ENCODE data around the gene AK9.
"Not testable (repeated sequence)": the region's sequence is repeated elsewhere in the genome, so short reads cannot be mapped to it uniquely, and the experiment has no call there.

The AK9 gene

DNA sequence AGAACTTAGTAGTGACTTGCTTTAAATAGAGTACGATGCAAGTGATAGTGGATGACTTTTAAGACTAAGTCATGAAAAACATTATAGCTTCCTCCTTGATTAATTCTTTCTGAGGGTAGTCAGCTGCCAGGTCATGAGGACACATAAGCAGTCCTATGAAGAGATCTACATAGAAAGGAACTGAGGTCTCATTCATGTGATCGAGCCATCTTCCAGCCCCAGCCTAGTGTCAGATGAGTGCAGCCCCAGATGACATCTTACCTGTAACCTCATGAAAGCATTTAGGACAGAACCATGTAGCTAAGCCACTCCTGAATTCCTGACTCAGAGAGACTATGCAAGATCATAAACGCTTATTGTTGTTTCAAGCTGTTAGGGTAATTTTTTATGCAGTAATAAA lies 67.7 kb downstream of the AK9 start:
- no peak for DNase-seq

- no peak for DNase-seq
Measured at GRCh38 chr6:109612268-109612667, 78.7 kb downstream of the AK9 start.

- no peak for DNase-seq
Measured at GRCh38 chr6:109611502-109611901, 79.5 kb downstream of the AK9 start.

DNA sequence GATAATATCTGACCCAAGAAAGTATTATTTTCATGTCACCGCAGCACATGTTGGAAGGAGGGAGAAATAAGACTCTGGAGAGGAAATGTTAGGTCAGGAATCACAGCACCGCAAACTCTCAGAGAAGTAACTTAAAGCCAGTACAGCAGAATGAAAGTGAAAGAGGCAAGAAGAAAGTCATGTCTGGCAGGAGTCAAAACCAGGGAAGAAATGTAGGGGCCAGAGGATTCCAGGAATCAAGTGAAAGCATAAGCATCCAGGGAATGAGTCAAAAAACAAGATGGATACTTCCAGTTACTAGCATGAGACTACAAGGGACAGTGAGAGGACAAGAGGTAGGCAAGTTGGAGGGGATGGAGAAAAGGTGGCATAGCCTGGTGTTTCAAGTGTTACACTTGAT lies 80.4 kb downstream of the AK9 start:
- DNase-seq, result no peak

DNA sequence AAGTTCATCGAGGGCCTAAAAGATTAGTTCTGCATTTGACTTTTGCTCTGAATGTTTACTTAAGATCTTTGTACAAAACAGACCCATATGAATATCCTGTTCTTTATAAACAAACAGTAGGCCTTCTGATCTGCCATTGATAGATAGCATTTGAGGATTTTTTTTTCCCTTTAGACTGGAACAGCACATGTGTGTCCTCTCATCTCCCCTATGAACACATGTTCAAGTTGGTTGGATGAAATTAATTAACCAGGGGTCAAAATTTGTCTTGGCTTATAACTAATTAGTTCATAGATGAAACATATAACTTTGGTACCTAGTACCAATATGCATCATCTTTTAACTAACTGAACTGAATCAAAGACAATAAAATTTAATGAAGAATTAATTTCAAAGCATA lies 81.3 kb downstream of the AK9 start:
- no peak for DNase-seq

DNA sequence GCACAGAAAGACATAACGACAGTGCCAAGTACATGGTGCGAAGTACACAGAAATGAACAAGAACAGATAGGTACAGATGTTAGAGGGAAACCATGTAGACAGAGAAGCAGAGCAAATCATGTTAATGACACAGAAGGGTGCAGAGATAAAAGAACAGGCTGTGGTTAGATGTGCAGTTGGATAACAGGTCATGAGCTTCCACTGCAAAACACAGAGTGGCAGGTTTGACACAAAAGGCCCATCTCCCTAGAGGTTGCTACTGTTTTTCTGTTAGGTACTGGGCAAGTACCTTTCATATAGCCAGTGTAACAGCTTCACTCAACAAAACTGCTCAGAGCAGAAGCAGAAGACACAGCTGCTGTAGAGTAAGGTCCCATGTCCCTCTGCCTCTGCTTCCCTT lies 84.6 kb downstream of the AK9 start:
- no peak for DNase-seq

GRCh38 chr6:109595998-109596397 lies 95.0 kb downstream of the AK9 start:
- no peak for DNase-seq

- no peak for DNase-seq
Measured at GRCh38 chr6:109580519-109580918, 110.5 kb downstream of the AK9 start.

- DNase-seq, result no peak
Measured at GRCh38 chr6:109579361-109579760, 111.6 kb downstream of the AK9 start.

- DNase-seq, result not testable (repeated sequence)
Measured at GRCh38 chr6:109569901-109570300, 121.1 kb downstream of the AK9 start.

DNA sequence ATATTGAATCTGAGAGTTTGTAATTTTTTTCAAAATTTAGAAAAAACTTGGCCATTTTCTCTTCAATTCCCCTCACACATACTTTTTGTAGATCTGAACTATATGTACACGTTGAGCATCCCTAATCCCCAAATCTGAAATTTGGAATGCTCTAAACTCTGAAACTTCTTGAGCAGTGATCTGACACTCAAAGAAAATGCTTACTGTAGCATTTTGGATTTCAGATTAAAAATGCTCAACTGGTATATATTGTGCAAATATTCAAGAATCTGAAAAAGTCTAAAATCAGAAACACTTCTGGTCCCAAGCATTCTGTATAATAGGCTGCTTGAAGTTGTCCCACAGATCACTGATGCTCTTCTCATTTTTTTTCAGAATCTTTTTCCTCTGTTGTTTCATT lies 129.2 kb downstream of the AK9 start:
- DNase-seq, result no peak

DNA sequence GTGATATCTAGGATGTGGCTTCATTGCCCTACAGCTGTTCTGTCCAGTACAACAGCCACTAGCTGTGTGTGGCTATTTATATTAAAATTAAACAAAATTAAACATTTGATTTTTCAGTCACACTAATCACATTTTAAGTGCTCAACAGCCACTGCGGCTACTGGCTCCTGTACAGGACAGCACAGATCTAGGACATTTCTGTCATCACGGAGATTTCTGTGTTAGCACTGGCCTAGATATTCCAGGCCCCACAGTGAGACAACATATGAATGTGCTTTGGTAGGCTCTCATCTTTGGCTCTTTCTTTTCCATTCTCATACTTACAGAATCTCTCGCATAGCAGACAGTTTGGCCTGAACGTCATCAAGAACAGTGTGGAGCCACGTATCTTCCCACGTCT lies 159.6 kb downstream of the AK9 start:
- no peak for DNase-seq

GRCh38 chr6:109527989-109528388 lies 163.0 kb downstream of the AK9 start:
- no peak for DNase-seq

DNA sequence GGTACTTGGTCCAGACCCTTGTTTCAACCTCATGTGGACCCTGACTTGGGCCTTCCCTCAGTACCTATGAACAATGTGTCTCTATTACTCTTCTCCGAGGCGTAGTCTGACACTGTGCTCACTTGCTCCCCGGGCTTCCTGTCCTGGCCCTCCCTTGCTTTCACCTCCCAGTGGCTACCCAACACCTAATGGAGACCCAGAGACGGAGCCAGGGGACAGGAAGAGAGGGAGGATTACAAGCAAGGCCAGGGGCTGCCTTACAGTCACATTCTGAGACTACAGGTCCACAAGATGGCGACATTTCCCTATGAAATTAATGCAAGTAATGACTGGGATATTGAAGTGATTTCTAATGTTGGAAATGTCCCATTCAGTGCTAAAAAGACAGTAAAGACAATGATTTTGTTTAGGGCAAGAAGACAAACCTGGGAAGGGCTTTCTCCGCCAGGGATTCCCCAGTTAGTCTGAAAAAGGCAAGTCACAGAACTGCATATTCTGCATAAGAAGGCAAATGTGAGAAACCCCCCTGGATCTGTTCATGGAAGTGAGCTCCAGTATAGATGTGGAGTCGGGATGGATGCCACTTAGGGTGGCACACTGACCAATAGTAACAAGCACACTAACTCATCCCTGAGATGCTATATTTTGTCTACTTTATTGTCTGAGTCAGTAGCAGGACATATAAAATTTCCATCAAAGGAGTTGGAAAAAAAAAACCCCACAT lies 163.9 kb downstream of the AK9 start:
- DNase-seq, result peak in 3 of 4 experiments; percentile 1 to 6 (median 5)

- no peak for DNase-seq
Measured at GRCh38 chr6:109524129-109524528, 166.9 kb downstream of the AK9 start.

DNA sequence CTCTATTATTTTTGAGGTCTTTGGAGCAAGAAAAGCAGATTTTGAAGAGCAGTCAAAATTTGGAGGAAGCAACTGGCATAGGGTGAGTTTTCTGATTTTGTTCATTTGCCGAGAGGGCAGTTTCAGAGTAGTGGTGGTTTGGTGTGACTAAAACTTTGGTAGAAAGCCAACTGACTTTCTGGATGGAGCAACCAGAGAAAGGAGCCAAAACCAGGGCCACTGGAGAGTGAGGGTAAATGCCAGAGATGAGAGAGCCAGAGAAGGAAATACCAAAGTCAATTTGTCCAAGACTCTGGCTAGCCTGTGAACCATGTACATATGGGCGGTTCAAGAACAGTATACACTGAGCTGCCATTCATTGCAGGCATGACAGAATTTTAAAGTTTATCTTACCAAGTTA lies 167.5 kb downstream of the AK9 start:
- no peak for DNase-seq

GRCh38 chr6:109521080-109521479 lies 169.9 kb downstream of the AK9 start:
- no peak for DNase-seq

DNA sequence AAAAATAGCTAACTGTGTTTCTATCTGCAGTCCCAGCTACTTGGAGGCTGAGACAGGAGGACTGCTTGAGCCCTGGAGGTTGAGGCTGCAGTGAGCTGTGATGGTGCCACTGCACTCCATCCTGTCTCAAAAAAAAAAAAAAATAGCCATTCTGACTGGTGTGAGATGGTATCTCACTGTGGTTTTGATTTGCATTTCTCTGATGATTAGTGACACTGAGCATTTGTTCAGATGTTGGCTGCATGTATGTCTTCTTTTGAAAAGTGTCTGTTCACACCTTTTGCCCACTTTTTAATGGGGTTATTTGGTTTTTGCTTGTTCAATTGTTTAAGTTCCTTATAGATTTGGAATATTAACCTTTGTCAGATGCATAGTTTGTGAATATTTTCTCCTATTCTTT lies 171.4 kb downstream of the AK9 start:
- DNase-seq, result not testable (repeated sequence)

DNA sequence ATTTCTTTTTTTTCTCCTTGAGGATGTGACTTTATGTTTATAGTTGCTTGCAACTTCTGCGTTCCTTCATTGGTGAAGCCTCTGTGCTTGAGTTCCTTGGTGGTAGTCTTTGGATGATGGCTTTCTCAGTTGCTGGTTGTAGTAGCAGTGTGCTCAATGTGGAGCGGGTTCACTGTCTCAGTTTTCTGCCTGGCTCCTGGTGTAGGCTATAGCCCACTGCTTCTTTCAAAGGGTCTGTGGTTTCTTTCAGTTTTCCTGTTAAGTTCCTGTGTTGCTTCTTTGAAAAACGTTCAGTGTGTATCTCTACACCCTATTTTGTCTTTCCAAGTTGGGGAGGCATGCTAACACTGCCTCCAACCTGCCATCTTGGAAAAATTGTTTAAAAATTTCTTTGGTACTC lies 174.1 kb downstream of the AK9 start:
- no peak for DNase-seq

GRCh38 chr6:109515781-109516409 lies 175.1 kb downstream of the AK9 start:
- DNase-seq, result no peak

DNA sequence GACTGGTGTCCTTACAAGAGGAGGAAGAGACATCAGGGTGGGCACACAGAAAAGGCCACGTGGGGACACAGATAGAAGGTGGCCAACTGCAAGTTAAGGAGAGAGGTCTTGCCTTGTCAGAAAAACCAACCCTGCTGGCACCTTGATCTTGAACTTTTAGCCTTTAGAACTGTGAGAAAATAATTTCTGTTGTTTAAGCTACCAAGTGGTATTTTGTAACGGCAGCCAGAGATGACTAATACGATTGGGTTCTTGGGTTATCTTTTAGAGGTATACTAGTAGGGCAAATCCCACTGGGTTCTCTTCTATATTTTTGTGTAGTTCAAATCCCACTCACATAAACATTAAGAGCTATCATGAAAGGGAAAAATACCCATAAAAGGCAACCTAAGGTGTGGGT lies 176.1 kb downstream of the AK9 start:
- DNase-seq, result no peak

DNA sequence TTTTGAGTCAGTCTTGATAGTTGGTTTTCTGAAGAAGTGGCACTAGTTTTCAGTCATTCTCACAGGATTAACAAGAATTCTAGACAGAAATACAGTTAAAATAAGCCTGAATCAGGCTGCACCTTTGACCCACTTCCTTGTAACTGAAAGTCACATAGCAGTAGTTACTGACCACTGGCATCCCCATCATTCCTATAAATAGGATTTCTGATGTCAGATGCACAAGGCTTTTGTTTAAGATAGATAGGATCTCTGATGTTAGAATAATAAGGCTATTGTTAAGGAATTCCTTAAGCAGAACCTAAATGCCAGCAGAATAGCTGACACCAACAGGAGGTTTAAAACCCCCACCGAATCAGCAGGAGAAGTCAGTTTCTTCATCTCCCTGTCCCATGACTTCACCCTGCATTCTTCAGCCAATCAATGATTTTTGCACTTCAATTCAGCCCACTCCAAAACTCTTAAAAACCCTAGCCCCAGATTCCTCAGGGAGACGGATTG lies 177.4 kb downstream of the AK9 start:
- DNase-seq, result no peak

DNA sequence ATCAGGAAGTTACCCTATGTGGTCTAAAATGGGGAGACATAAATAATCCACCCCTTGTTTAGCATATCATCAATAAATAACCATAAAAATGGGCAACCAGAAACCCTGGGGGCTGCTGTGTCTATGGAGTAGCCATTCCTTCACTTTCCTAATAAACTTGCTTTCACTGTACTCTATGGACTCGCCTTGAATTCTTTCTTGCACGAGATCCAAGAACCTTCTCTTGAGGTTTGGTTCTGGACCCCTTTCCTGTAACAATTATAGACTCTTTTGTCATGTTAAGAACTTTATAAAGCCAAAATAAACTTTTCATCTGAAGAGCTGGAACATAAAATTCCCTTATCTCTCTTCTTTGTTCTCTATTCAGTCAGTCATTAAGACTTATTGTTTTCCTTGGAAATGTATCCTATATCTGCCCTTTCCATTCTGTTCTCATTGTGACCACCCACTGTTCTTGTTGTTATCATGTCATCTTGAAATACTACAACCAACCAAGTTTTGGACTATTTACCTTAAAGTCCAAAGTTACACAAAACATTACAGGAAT lies 178.7 kb downstream of the AK9 start:
- DNase-seq, result no peak

DNA sequence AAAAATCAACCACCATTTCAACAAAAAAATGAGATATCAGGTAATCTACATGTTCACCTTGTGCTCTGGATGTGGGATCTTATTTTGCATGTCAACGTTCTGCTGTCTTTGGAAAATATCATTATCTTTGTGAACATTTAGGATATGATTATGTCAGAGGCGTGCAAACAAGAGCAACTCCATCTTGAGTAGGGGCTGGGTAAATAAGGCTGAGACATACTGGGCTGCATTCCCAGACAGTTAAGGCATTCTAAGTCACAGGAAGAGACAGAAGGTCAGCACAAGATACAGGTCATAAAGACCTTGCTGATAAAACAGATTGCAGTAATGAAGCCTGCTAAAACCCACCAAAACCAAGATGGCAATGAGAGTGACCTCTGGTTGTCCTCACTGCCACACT lies 179.2 kb downstream of the AK9 start:
- no peak for DNase-seq
